Transverse colon (tissue), 3 donors: ENCODE results near the gene PKLR.

Experiments used
- POLR2A ChIP-seq: fragments of 450-650 bp; IDR thresholded peaks from one replicate; pipeline ENCODE4 v1.6.1; 2016; ENCODE audit warnings: antibody characterized with exemption, mild to moderate bottlenecking, moderate library complexity
- TF ChIP-seq, protein P1 (sequence below), 5 experiments: fragments of 200-600 bp in 3 of 5; fragments of 450-650 bp in 2 of 5; sonication (generic) in 3 of 5; IDR thresholded peaks; 1 replicate in 2 of 5; 2 replicates in 3 of 5; pipeline ENCODE4 v1.5.1; 2016 to 2017; ENCODE audit warnings: antibody characterized with exemption in 5 of 5, inconsistent platforms in 3 of 5, mild to moderate bottlenecking in 2 of 5, moderate library complexity in 1 of 5

GRCh38 chr1:155324037-155324716 lies 22.9 kb upstream of the PKLR start:
- TF ChIP-seq, protein P1, sequence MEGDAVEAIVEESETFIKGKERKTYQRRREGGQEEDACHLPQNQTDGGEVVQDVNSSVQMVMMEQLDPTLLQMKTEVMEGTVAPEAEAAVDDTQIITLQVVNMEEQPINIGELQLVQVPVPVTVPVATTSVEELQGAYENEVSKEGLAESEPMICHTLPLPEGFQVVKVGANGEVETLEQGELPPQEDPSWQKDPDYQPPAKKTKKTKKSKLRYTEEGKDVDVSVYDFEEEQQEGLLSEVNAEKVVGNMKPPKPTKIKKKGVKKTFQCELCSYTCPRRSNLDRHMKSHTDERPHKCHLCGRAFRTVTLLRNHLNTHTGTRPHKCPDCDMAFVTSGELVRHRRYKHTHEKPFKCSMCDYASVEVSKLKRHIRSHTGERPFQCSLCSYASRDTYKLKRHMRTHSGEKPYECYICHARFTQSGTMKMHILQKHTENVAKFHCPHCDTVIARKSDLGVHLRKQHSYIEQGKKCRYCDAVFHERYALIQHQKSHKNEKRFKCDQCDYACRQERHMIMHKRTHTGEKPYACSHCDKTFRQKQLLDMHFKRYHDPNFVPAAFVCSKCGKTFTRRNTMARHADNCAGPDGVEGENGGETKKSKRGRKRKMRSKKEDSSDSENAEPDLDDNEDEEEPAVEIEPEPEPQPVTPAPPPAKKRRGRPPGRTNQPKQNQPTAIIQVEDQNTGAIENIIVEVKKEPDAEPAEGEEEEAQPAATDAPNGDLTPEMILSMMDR (IDR thresholded peaks at IDR 0.05) = no peak
- TF ChIP-seq POLR2A = peak; percentile 94
